HepG2 (cell line): ENCODE measurements around the gene RPS6KB1. TPM values are rescaled to one million over a fixed set of nuclear protein-coding genes. Genes with fewer than 3 reads are reported as not detected.

Experiments
- NFIB ChIP-seq: sonication (generic); formaldehyde crosslinking; IDR thresholded peaks from 2 replicates; pipeline ENCODE4 v1.9.0; 2021; ENCODE audit warnings: missing genetic modification reagents, mild to moderate bottlenecking, borderline replicate concordance
- PLSCR1 ChIP-seq: sonication (generic); formaldehyde crosslinking; IDR thresholded peaks from 2 replicates; pipeline ENCODE4 v1.5.0; 2020; ENCODE audit warnings: missing genetic modification reagents, mild to moderate bottlenecking, borderline replicate concordance
- ZNF20 ChIP-seq: sonication (generic); formaldehyde crosslinking; IDR thresholded peaks from 2 replicates; pipeline ENCODE4 v1.4.0; 2020; ENCODE audit warnings: mild to moderate bottlenecking, moderate library complexity, missing genetic modification reagents
- ZNF296 ChIP-seq: sonication (generic); formaldehyde crosslinking; conservative IDR thresholded peaks from 2 replicates; pipeline ENCODE4 v1.5.0; 2020; ENCODE audit warnings: mild to moderate bottlenecking, missing genetic modification reagents
- ZNF674 ChIP-seq: sonication (generic); formaldehyde crosslinking; IDR thresholded peaks from 2 replicates; pipeline ENCODE4 v1.5.0; 2020; ENCODE audit warnings: low read depth, mild to moderate bottlenecking, missing genetic modification reagents
- polyA plus RNA-seq, 8 experiments: library from polyadenylated mRNA; depleted of rRNA in 3 of 8; stranded (reverse) in 7 of 8; unstranded in 1 of 8; fragments of >200 nt; fragmentation: Illumina TruSeq in 4 of 8; extraction: Trizol in 4 of 8; gene quantifications; 2 replicates each; pipeline versions ENCODE4 v1.2.1 to v1.2.3, GENCODE V29; 2011 to 2016; ENCODE audit warnings: low read depth in 4 of 8, missing spikeins in 1 of 8, mixed read lengths in 1 of 8; ENCODE audit not compliant: insufficient read depth in 1 of 8
- total RNA-seq, 5 experiments: library from RNA; depleted of rRNA; stranded (reverse); fragments of >200 nt; fragmentation: Illumina TruSeq; extraction: Trizol; gene quantifications; 2 replicates each; pipeline ENCODE4 v1.2.3, GENCODE V29; 2016; ENCODE audit warnings: low read depth in 1 of 5
- TF ChIP-seq, protein P1 (sequence below): sonication (generic); formaldehyde crosslinking; IDR thresholded peaks from one replicate; pipeline ENCODE4 v1.5.1; 2020; ENCODE audit warnings: mild to moderate bottlenecking, missing genetic modification reagents; ENCODE audit errors: not compliant biosample characterization

The RPS6KB1 gene
- total and polyA plus RNA-seq, 2 of the 13 experiments (the other 11 are each of a cell fraction or from before 2014, with no cell fraction given), result 16.5 to 42.2 TPM

- TF ChIP-seq, protein P1, sequence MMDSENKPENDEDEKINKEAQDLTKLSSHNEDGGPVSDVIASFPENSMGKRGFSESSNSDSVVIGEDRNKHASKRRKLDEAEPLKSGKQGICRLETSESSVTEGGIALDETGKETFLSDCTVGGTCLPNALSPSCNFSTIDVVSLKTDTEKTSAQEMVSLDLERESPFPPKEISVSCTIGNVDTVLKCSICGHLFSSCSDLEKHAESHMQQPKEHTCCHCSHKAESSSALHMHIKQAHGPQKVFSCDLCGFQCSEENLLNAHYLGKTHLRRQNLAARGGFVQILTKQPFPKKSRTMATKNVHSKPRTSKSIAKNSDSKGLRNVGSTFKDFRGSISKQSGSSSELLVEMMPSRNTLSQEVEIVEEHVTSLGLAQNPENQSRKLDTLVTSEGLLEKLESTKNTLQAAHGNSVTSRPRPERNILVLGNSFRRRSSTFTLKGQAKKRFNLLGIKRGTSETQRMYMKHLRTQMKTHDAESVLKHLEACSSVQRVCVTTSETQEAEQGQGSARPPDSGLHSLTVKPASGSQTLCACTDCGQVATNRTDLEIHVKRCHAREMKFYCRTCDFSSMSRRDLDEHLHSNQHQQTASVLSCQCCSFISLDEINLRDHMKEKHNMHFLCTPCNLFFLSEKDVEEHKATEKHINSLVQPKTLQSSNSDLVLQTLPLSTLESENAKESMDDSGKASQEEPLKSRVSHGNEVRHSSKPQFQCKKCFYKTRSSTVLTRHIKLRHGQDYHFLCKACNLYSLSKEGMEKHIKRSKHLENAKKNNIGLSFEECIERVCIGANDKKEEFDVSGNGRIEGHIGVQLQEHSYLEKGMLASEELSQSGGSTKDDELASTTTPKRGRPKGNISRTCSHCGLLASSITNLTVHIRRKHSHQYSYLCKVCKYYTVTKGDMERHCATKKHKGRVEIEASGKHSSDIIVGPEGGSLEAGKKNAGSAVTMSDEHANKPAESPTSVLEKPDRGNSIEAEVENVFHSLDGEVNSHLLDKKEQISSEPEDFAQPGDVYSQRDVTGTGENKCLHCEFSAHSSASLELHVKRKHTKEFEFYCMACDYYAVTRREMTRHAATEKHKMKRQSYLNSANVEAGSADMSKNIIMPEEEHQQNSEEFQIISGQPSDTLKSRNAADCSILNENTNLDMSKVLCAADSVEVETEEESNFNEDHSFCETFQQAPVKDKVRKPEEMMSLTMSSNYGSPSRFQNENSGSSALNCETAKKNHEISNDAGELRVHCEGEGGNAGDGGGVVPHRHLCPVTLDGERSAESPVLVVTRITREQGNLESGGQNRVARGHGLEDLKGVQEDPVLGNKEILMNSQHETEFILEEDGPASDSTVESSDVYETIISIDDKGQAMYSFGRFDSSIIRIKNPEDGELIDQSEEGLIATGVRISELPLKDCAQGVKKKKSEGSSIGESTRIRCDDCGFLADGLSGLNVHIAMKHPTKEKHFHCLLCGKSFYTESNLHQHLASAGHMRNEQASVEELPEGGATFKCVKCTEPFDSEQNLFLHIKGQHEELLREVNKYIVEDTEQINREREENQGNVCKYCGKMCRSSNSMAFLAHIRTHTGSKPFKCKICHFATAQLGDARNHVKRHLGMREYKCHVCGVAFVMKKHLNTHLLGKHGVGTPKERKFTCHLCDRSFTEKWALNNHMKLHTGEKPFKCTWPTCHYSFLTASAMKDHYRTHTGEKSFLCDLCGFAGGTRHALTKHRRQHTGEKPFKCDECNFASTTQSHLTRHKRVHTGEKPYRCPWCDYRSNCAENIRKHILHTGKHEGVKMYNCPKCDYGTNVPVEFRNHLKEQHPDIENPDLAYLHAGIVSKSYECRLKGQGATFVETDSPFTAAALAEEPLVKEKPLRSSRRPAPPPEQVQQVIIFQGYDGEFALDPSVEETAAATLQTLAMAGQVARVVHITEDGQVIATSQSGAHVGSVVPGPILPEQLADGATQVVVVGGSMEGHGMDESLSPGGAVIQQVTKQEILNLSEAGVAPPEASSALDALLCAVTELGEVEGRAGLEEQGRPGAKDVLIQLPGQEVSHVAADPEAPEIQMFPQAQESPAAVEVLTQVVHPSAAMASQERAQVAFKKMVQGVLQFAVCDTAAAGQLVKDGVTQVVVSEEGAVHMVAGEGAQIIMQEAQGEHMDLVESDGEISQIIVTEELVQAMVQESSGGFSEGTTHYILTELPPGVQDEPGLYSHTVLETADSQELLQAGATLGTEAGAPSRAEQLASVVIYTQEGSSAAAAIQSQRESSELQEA (CRISPR knock-in tag), result no peak
- TF ChIP-seq ZNF296 (CRISPR knock-in tag) (no peak), ZNF20 (no peak), NFIB (CRISPR knock-in tag) (no peak), PLSCR1 (CRISPR knock-in tag) (no peak), ZNF674 (CRISPR knock-in tag) (no peak)
- TF ChIP-seq, all 625 proteins: peak for 0
Observed at GRCh38 chr17:59878624-59879023, 14.3 kb upstream of the RPS6KB1 start (continued).
